ENCODE data around the gene CSNK1D. TPM values are rescaled to one million over a fixed set of nuclear protein-coding genes. Genes with fewer than 3 reads are reported as not detected.

Gene CSNK1D
- total RNA-seq, 1 donor from 2014 or later: 118 TPM

DNA sequence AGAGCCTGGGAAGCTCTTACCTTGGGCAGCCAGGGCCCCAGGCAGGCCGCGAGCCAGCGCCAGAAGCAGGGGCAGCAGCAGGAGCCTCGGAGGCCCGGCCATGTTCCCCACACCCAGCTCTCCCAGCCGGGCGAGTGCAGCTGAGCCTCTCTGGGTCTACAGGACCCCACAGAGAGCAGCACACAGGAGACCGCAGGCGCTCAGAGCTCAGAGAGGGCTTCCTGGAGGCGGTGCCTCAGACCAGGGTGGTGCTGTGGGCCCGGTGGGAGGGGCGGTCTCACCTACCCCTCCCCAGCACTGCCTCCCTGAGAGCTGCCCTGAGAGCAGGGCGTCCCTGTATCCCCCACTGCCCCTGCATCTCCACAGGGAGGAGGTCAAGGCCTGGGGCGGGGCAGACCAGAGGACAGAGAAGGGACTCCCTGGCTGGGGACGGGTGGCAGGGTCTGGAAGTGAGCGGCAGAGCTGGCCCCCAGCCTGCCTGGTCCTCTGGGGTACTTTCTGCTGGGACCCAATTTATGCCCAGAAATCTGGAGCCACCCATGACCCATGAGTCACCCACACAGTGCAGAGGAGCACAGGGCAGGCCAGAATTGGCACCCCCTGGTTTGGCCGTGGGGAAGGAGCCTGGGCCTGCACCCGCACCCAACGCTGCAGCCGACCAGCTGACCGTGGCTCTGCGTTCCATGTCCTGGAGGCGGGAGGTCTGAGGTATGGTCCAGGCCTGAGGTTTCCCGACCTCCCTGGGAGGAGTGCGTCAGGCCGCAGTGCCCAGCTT is 44.1 kb upstream of the CSNK1D start, which contains the start of gene CD7:
Gene CD7 (minus strand): TSS at position 215 of the 775 bp plus-strand sequence. CDS start 113 bp downstream, at position 102.
- no peak within 1 kb of the TSS for H3K27ac Mint-ChIP-seq (ENCODE audit: unreplicated experiment)
- peaks cover 11% of the 10 kb centered on the region for H3K27me3 Mint-ChIP-seq (ENCODE audit: unreplicated experiment)
- no peaks in the 10 kb centered on the region for H3K9me3 Mint-ChIP-seq (ENCODE audit: unreplicated experiment)
- no peaks in the 10 kb centered on the region for H3K36me3 Mint-ChIP-seq (ENCODE audit: unreplicated experiment)
- peaks cover 3% of the 10 kb centered on the region for H3K4me1 Mint-ChIP-seq (ENCODE audit: unreplicated experiment)
- TF ChIP-seq, protein P1, sequence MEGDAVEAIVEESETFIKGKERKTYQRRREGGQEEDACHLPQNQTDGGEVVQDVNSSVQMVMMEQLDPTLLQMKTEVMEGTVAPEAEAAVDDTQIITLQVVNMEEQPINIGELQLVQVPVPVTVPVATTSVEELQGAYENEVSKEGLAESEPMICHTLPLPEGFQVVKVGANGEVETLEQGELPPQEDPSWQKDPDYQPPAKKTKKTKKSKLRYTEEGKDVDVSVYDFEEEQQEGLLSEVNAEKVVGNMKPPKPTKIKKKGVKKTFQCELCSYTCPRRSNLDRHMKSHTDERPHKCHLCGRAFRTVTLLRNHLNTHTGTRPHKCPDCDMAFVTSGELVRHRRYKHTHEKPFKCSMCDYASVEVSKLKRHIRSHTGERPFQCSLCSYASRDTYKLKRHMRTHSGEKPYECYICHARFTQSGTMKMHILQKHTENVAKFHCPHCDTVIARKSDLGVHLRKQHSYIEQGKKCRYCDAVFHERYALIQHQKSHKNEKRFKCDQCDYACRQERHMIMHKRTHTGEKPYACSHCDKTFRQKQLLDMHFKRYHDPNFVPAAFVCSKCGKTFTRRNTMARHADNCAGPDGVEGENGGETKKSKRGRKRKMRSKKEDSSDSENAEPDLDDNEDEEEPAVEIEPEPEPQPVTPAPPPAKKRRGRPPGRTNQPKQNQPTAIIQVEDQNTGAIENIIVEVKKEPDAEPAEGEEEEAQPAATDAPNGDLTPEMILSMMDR (IDR thresholded peaks at IDR 0.05): no peak
- DNase-seq (ENCODE audit: extremely low spot score, unreplicated experiment): no peak
- H3K4me3 Mint-ChIP-seq (ENCODE audit: unreplicated experiment): no peak within 1 kb of the TSS

DNA sequence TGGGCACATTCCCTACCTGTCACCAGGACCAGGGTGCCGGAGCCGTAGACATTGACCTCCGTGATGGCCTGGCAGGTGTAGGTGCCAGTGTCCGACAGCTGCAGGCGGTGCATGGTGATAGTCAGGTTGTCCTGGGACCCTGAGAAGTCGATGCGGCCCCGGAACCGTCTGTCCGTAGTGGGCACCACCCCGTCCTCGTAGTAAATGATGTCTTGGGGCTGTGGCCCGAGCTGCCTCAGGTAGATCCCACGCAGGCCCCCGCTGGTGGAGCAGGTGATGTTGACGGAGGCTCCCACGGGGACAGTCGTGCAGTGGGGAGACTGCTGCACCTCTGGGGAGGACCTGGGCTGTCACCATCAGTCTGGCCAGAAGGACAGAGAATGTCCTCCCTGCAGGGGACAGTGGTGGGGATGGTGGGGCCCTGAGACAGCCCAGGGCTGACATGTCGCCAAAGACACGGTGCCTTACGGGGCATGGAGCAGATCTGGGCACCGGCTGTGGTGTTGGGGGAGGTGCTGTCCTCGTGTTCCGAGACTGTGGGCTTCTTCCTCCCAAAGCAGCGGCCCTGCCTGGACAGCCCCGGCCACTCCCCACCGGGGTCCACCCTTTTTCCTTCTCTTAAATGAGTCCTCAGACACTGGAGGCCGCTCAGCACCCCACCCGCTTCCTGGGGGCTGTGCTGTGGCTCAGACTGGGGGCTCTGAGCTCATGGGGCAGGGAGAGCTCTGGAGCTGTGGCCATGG is 43.3 kb upstream of the CSNK1D start:
- H3K4me3 Mint-ChIP-seq (ENCODE audit: unreplicated experiment): no peak overlapping the region
- H3K27me3 Mint-ChIP-seq (ENCODE audit: unreplicated experiment): peaks cover 11% of the 10 kb centered on the region
- H3K36me3 Mint-ChIP-seq (ENCODE audit: unreplicated experiment): no peaks in the 10 kb centered on the region
- TF ChIP-seq, protein P1 (IDR thresholded peaks at IDR 0.05): no peak
- H3K9me3 Mint-ChIP-seq (ENCODE audit: unreplicated experiment): no peaks in the 10 kb centered on the region
- peaks cover 3% of the 10 kb centered on the region for H3K4me1 Mint-ChIP-seq (ENCODE audit: unreplicated experiment)
- H3K27ac Mint-ChIP-seq (ENCODE audit: unreplicated experiment): no peak overlapping the region
- no peak for DNase-seq (ENCODE audit: extremely low spot score, unreplicated experiment)

DNA sequence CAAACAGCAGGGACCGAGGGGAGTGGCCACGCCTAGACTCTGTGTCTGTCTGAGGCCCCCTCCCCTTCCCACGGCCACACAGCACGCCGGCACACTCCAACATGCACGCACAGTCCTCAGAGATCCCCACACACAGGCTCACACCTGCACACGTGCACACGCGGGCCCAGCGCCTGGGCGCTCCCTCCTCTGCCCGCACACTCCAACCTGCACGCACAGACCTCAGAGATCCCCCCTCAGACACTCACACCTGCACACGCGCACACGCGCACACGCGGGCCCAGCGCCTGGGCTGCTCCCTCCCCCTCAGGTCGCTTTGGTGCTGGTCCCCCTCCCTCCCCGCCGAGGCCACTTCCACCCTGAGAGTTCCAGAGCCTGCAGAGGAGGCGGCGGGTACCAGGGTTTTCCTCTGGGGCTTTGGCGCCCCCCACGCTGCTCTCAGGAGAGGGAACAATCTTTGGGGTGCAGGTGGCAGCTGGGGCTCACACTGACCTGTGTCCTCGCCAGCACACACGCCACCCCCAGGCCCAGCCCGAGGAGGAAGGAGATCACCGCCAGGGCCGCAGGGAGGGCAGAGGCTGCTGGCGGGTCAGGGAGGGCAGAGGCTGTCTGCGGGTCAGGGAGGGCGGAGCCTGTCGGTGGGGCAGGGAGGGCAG is 42.3 kb upstream of the CSNK1D start:
- H3K27ac Mint-ChIP-seq (ENCODE audit: unreplicated experiment): no peak overlapping the region
- TF ChIP-seq, protein P1 (IDR thresholded peaks at IDR 0.05): no peak
- no peaks in the 10 kb centered on the region for H3K9me3 Mint-ChIP-seq (ENCODE audit: unreplicated experiment)
- H3K36me3 Mint-ChIP-seq (ENCODE audit: unreplicated experiment): no peaks in the 10 kb centered on the region
- H3K4me1 Mint-ChIP-seq (ENCODE audit: unreplicated experiment): peaks cover 2% of the 10 kb centered on the region
- H3K27me3 Mint-ChIP-seq (ENCODE audit: unreplicated experiment): peaks cover 11% of the 10 kb centered on the region
- H3K4me3 Mint-ChIP-seq (ENCODE audit: unreplicated experiment): no peak overlapping the region
- DNase-seq (ENCODE audit: extremely low spot score, unreplicated experiment): no peak

DNA sequence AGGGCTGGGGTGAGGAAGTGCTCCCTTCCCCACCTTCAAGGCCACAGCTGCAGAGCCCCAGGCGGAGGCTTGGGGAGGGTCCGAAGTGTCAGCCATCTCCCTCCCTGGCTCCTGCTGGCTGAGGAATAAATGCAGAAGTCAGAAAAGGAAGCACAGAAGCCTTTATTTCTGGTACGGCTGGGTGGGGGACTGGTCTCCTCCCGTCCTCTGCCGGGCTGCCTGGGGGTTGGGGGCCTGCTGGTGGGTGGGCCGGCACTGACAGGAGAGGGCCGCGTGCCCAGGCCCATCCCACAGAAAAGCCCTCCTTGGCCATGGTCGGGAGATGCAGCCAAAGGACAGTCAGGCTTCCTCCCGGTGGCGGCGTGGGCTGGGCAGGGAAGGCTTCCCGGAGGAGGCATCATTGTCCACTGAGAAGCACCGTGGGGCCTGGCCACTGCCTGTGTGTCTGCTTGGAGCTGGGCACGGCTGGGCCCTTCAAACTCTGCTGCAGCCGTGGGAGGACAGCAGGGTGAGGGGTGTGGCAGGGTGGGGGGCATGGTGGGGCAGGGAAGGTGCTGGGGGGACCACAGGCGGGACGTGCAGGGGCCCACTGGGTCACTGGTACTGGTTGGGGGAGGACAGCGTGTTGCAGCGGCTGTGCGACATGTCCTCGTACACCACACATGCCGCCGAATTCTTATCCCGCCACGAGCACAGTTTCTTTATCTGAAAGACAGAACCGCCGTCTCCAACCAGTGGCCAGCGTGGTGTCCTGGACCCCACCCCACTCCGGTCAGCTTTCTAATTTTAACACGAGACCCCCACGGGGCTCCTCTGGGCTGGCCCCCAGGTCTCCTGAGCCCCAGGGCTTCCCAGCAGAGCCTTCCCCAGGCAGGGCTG is 41.5 kb upstream of the CSNK1D start:
- no peak for DNase-seq (ENCODE audit: extremely low spot score, unreplicated experiment)
- no peak overlapping the region for H3K4me3 Mint-ChIP-seq (ENCODE audit: unreplicated experiment)
- H3K27me3 Mint-ChIP-seq (ENCODE audit: unreplicated experiment): peaks cover 17% of the 10 kb centered on the region

More for the DNA sequence above, 41.5 kb upstream of the CSNK1D start:
- Mint-ChIP-seq H3K27ac (ENCODE audit: unreplicated experiment) (no peak overlapping the region), H3K36me3 (ENCODE audit: unreplicated experiment) (no peaks in the 10 kb centered on the region), H3K4me1 (ENCODE audit: unreplicated experiment) (peaks cover 2% of the 10 kb centered on the region), H3K9me3 (ENCODE audit: unreplicated experiment) (no peaks in the 10 kb centered on the region)
- TF ChIP-seq, protein P1 (IDR thresholded peaks at IDR 0.05): no peak
